Right ventricle myocardium superior (tissue), 1 donor: Measurements from ENCODE around the gene GTF2A2. TPM values are rescaled to one million over a fixed set of nuclear protein-coding genes. Genes with fewer than 3 reads are reported as not detected.
"Not testable (repeated sequence)": the region's sequence is repeated elsewhere in the genome, so short reads cannot be mapped to it uniquely, and the experiment has no call there.

Experiments
- ATAC-seq: fragments of 200-7000 bp; cut with Tn5 transposase; one replicate; pipeline ENCODE4 v1.9.1; 2020; ENCODE audit warnings: mild to moderate bottlenecking; ENCODE audit not compliant: poor library complexity
- DNase-seq: peaks from one replicate; pipeline ENCODE4 v3.0.0-alpha.2; 2020
- intact Hi-C: fragments of 100-400 bp; cut with DNase I; formaldehyde crosslinking; loops from one replicate; pipeline ENCODE4 v1.11.2; 2022
- total RNA-seq: library from RNA; stranded (reverse); fragmentation: NEBNext Ultra II Directional; extraction: Animal tissue kit (Norgen Biotek cat#: 25700); gene quantifications from one replicate; pipeline ENCODE4 v1.2.1, GENCODE V29; 2021
- donor health status: DM: no; HTN: yes; CAD: no; lungs with severe emphysema.

The GTF2A2 gene
- total RNA-seq, 1 donor from 2014 or later, result 126 TPM

GRCh38 chr15:59678620-59679019 is 21.3 kb upstream of the GTF2A2 start:
- intact Hi-C loops, result no loop called here
- DNase-seq, result no peak
- no peak for ATAC-seq

GRCh38 chr15:59678172-59678571 is 20.9 kb upstream of the GTF2A2 start:
- no peak for ATAC-seq
- DNase-seq, result no peak
- intact Hi-C loops, result no loop called here

- no peak for ATAC-seq
- intact Hi-C loops, result no loop called here
- no peak for DNase-seq
Measured at GRCh38 chr15:59676565-59676964, 19.2 kb upstream of the GTF2A2 start.

- no peak for ATAC-seq
- intact Hi-C loops, result no loop called here
Measured at GRCh38 chr15:59674361-59674877, 17.1 kb upstream of the GTF2A2 start.

GRCh38 chr15:59668556-59668955 is 11.2 kb upstream of the GTF2A2 start:
- DNase-seq (no peak), ATAC-seq (no peak)
- intact Hi-C loops, result no loop called here

More at GRCh38 chr15:59674361-59674877, 17.1 kb upstream of the GTF2A2 start:
- DNase-seq, result no peak

- peak; percentile 23 for ATAC-seq
- no peak for DNase-seq
- intact Hi-C loops, result no loop called here
Measured at GRCh38 chr15:59662260-59662659, 4.9 kb upstream of the GTF2A2 start.

- intact Hi-C loops, result no loop called here
- no peak for ATAC-seq
- DNase-seq, result no peak
Measured at GRCh38 chr15:59659366-59659765, 2.1 kb upstream of the GTF2A2 start.

- peak; percentile 51 for DNase-seq
- ATAC-seq, result peak; percentile 30
Measured at GRCh38 chr15:59657635-59658125, 365 bp upstream of the GTF2A2 start.

GRCh38 chr15:59654046-59654445 is 3.3 kb downstream of the GTF2A2 start:
- intact Hi-C loops, result no loop called here
- DNase-seq (no peak), ATAC-seq (no peak)

More at GRCh38 chr15:59657635-59658125, 365 bp upstream of the GTF2A2 start:
- intact Hi-C loops, result no loop called here

GRCh38 chr15:59649603-59650002 is 7.7 kb downstream of the GTF2A2 start:
- intact Hi-C loops, result no loop called here
- no peak for ATAC-seq

GRCh38 chr15:59647085-59647484 is 10.2 kb downstream of the GTF2A2 start:
- DNase-seq (no peak), ATAC-seq (no peak)
- intact Hi-C loops, result no loop called here

More at GRCh38 chr15:59649603-59650002, 7.7 kb downstream of the GTF2A2 start:
- no peak for DNase-seq

- no peak for ATAC-seq
- no peak for DNase-seq
- intact Hi-C loops, result no loop called here
Measured at GRCh38 chr15:59646277-59646676, 11.0 kb downstream of the GTF2A2 start.

- DNase-seq, intact Hi-C loops, ATAC-seq: not testable (repeated sequence)
Measured at GRCh38 chr15:59645812-59646211, 11.5 kb downstream of the GTF2A2 start.

GRCh38 chr15:59644756-59645155 is 12.6 kb downstream of the GTF2A2 start:
- ATAC-seq, result no peak
- no peak for DNase-seq
- intact Hi-C loops, result no loop called here

- DNase-seq (no peak), ATAC-seq (no peak)
- intact Hi-C loops, result no loop called here
Measured at GRCh38 chr15:59642351-59642750, 15.0 kb downstream of the GTF2A2 start.

GRCh38 chr15:59637507-59637906 is 19.8 kb downstream of the GTF2A2 start:
- ATAC-seq, DNase-seq, intact Hi-C loops: not testable (repeated sequence)

GRCh38 chr15:59636184-59636583 is 21.1 kb downstream of the GTF2A2 start:
- ATAC-seq, result no peak
- intact Hi-C loops, result no loop called here

GRCh38 chr15:59632714-59633113 is 24.6 kb downstream of the GTF2A2 start:
- ATAC-seq (no peak), DNase-seq (no peak)
- intact Hi-C loops, result no loop called here

More at GRCh38 chr15:59636184-59636583, 21.1 kb downstream of the GTF2A2 start:
- DNase-seq, result no peak

GRCh38 chr15:59622289-59622688 is 35.0 kb downstream of the GTF2A2 start:
- ATAC-seq (no peak), DNase-seq (no peak)
- intact Hi-C loops, result no loop called here

- ATAC-seq (no peak), DNase-seq (no peak)
- intact Hi-C loops, result no loop called here
Measured at GRCh38 chr15:59618406-59618805, 38.9 kb downstream of the GTF2A2 start.

- DNase-seq (no peak), ATAC-seq (no peak)
- intact Hi-C loops, result no loop called here
Measured at GRCh38 chr15:59616379-59616778, 40.9 kb downstream of the GTF2A2 start.
